22Rv1 (cell line): ENCODE measurements around the gene MTMR12.

Experiments used
- ZFX ChIP-seq: fragments of 450-650 bp; IDR thresholded peaks from 2 replicates; pipeline ENCODE4 v1.6.1; 2017; ENCODE audit warnings: antibody characterized with exemption, borderline replicate concordance
- TF ChIP-seq, protein P1 (sequence below): fragments of 450-650 bp; IDR thresholded peaks from 2 replicates; pipeline ENCODE4 v1.5.1; 2017; ENCODE audit warnings: mild to moderate bottlenecking

DNA sequence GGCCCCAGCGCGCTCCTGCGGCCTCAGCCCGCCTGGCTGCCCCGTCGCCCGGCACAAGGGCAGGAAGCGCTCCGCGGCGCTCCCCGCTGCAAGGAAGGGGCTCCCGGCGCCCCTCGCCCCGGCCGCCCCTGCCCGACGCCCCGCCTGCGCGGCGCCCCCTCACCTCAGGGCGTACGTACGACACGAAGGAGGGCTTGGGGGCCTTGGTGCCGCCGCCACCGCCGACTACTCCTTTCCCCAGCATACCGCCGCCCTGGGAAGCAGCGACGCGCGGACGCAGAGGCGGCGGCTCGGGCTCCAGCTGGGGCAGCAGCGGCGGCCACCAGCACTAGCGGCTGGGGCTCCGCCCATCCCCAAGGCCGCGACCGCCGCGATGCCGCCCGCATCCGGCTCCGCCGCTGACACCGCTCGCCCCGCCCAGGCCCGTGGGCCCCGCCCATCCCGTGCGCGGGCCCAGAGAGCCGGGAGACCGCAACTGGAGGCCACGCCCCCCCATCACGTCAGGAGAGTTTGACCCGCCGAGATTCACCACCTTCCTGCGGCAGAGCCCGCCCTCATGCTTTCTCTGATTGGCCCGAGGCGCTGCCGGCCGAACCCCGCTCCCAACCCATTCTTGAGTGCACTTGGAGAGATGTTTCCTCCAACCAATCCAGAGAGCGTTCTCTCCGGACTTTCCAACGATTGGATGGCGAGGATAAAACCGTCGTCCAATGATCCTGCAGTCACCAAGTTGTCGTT, at the start of gene MTMR12:
- TF ChIP-seq, protein P1, sequence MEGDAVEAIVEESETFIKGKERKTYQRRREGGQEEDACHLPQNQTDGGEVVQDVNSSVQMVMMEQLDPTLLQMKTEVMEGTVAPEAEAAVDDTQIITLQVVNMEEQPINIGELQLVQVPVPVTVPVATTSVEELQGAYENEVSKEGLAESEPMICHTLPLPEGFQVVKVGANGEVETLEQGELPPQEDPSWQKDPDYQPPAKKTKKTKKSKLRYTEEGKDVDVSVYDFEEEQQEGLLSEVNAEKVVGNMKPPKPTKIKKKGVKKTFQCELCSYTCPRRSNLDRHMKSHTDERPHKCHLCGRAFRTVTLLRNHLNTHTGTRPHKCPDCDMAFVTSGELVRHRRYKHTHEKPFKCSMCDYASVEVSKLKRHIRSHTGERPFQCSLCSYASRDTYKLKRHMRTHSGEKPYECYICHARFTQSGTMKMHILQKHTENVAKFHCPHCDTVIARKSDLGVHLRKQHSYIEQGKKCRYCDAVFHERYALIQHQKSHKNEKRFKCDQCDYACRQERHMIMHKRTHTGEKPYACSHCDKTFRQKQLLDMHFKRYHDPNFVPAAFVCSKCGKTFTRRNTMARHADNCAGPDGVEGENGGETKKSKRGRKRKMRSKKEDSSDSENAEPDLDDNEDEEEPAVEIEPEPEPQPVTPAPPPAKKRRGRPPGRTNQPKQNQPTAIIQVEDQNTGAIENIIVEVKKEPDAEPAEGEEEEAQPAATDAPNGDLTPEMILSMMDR = 0 out of 2 replicates have a peak, but pooled peaks have one; percentile 11
- no peak for TF ChIP-seq ZFX
